Measurements from ENCODE around the gene SNTB2. TPM values are rescaled to one million over a fixed set of nuclear protein-coding genes. Genes with fewer than 3 reads are reported as not detected.
A peak's percentile ranks its signal among the peaks of the same experiment; 100 is the strongest.

SNTB2 gene
- total RNA-seq, 1 experiment from 2014 or later, result 20.2 TPM

DNA sequence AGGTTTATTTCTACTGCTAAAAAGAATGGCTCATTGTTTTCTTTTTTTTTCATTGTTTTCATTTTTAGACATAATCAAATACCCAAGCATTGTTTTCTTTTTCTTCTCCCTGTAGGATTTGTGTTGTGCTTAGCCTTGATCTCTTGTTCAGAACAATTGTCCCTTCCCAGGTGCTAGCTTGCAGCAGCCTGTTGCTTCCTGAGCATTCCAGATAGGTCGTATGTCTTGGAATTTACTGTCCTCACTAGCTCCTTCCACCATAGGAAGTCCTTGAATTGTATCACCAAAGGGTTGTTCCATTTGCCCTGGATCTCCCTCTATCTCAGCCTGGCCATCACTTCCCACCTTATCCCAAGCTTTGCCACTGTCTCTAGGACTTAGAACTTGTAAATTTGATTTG is 114.2 kb downstream of the SNTB2 start:
- Histone ChIP-seq H3K4me1 (ENCODE audit: insufficient read depth, low read length) (no peaks in the 10 kb centered on the region), H3T11ph (ENCODE audit: low read length) (no peak overlapping the region), H4K91ac (ENCODE audit: insufficient read length, low read depth, low read length) (no peak overlapping the region), H2BK5ac (ENCODE audit: insufficient read length, low read length) (no peak overlapping the region), H2AFZ (ENCODE audit: low read length) (no peak overlapping the region), H3K23me2 (ENCODE audit: insufficient read length, low read depth, low read length, poor library complexity, severe bottlenecking) (no peaks in the 10 kb centered on the region), H2BK120ac (ENCODE audit: low read depth, low read length, poor library complexity, severe bottlenecking) (no peak overlapping the region), H3K23ac (ENCODE audit: insufficient read length, low read depth, low read length) (no peak overlapping the region), H2AK5ac (ENCODE audit: insufficient read length, low read length) (no peak overlapping the region), H4K5ac (ENCODE audit: insufficient read length, low read depth, low read length) (no peak overlapping the region), H3K9me3 (ENCODE audit: control insufficient read depth, low read depth, low read length) (no peaks in the 10 kb centered on the region), H2BK15ac (ENCODE audit: low read depth, low read length) (no peak overlapping the region), H3K18ac (ENCODE audit: insufficient read length, low read depth, low read length) (no peak overlapping the region), H3K4ac (ENCODE audit: low read depth, low read length) (no peak overlapping the region), H3K27me3 (ENCODE audit: insufficient read depth, low read length) (no peaks in the 10 kb centered on the region), H2BK20ac (ENCODE audit: low read depth, low read length, poor library complexity, severe bottlenecking) (no peak overlapping the region), H3K9ac (ENCODE audit: extremely low read depth, insufficient read length, low read length) (no peak overlapping the region), H3K4me2 (ENCODE audit: insufficient read depth, insufficient read length, low read length) (no peak overlapping the region), H3K56ac (ENCODE audit: insufficient read length, low read depth, low read length) (no peak overlapping the region), H3K27ac (ENCODE audit: insufficient read length, low read depth, low read length) (no peak overlapping the region), H4K8ac (replicated peaks; ENCODE audit: insufficient read length, low read depth, low read length) (no peak overlapping the region), H4K20me1 (ENCODE audit: control insufficient read depth, insufficient read depth, insufficient read length) (no peaks in the 10 kb centered on the region), H3K79me1 (ENCODE audit: insufficient read depth, low read depth, low read length, poor library complexity, severe bottlenecking) (no peaks in the 10 kb centered on the region), H2BK12ac (ENCODE audit: insufficient read length, low read depth, low read length) (no peak overlapping the region), H3K14ac (ENCODE audit: insufficient read depth, low read length) (no peak overlapping the region), H3K79me2 (ENCODE audit: insufficient read depth, low read length) (no peaks in the 10 kb centered on the region)
- H3K36me3 Mint-ChIP-seq (ENCODE audit: insufficient read depth in 1 of 3, low read depth in 3 of 3), result peaks cover 0 to 19% (median 5%) of the 10 kb centered on the region in 3 experiments; a peak in 6 of 7 replicates
- H3K9me3 Mint-ChIP-seq, result no peaks in the 10 kb centered on the region
- DNase-seq, result no peak
- no peaks in the 10 kb centered on the region for H3K4me1 Mint-ChIP-seq
- no peaks in the 10 kb centered on the region for H3K27me3 Mint-ChIP-seq (ENCODE audit: low read depth)
- TF ChIP-seq, protein P1, sequence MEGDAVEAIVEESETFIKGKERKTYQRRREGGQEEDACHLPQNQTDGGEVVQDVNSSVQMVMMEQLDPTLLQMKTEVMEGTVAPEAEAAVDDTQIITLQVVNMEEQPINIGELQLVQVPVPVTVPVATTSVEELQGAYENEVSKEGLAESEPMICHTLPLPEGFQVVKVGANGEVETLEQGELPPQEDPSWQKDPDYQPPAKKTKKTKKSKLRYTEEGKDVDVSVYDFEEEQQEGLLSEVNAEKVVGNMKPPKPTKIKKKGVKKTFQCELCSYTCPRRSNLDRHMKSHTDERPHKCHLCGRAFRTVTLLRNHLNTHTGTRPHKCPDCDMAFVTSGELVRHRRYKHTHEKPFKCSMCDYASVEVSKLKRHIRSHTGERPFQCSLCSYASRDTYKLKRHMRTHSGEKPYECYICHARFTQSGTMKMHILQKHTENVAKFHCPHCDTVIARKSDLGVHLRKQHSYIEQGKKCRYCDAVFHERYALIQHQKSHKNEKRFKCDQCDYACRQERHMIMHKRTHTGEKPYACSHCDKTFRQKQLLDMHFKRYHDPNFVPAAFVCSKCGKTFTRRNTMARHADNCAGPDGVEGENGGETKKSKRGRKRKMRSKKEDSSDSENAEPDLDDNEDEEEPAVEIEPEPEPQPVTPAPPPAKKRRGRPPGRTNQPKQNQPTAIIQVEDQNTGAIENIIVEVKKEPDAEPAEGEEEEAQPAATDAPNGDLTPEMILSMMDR (conservative IDR thresholded peaks at IDR 0.05), result no peak
- no CpG with 5 or more reads among the region's 1 CpG for WGBS (ENCODE audit: extremely low coverage, insufficient read length, low lambda C conversion rate)
- peak overlapping the region in 2 of 3 experiments; percentile 34 to 52; a peak in 2 of 7 replicates for H3K27ac Mint-ChIP-seq
- no peak overlapping the region for H3K4me3 Mint-ChIP-seq
